ENCODE measurements around the gene DTWD2. TPM values are rescaled to one million over a fixed set of nuclear protein-coding genes. Genes with fewer than 3 reads are reported as not detected.

DTWD2 gene
- total and polyA plus RNA-seq, 2 experiments from 2014 or later = 2.5 to 14.1 TPM

DNA sequence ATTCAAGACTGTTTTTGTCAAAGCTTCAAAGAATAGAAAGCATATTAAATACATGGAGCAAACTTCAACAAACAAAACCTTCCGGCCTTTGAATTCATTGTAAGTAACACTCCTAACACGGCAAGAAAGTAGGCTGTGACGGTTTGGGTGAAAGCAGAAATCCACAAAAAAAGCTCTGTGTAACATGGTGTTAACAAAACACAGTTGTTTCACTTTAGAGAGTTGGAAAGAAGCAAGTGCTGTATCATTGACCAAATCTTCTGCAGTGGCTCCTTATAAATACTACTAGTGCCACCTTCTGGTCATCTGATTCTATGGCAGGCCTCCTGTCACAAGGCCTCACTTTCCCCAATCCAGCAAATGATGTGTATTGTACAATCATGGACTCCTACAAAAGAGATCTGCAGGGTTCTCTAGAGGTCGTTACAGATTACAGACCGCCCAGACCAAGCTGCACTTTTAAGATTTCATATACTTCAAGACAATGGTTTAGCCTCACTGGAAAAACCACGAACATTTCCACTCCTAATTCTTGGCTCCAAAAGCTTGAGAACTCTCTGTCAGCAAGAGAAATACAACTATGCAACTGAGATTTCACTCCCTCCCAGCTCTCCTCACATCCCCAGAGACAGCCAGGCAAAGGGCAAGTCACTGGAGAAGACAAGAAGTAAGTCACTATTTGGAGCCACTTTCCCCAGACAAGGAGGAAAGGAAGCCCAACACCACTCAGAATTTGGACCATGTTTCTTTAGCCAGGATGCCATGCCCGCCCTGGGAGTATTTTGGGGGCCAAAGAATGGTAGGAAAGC, 196.2 kb downstream of the DTWD2 start:
- Histone ChIP-seq H3K9me2 (replicated peaks; ENCODE audit: insufficient read depth) (no peaks in the 10 kb centered on the region), H3K4me2 (peak overlapping the region; percentile 60), H3K36me3 (replicated peaks; ENCODE audit: insufficient read depth, low read depth) (no peaks in the 10 kb centered on the region), H2AFZ (peak overlapping the region; percentile 53), H3K79me2 (no peaks in the 10 kb centered on the region), H3K27ac (peak overlapping the region; percentile 44), H3K4me3 (no peak overlapping the region), H3K9me3 (ENCODE audit: low read depth) (no peaks in the 10 kb centered on the region), H3K27me3 (no peaks in the 10 kb centered on the region), H3K4me1 (ENCODE audit: insufficient read depth) (no peaks in the 10 kb centered on the region), H4K20me1 (ENCODE audit: insufficient read depth, poor library complexity, severe bottlenecking) (no peaks in the 10 kb centered on the region)
- DNase-seq (ENCODE audit: low spot score) = peak; percentile 85
- TF ChIP-seq EZH2 (IDR thresholded peaks at IDR 0.05; ENCODE audit: borderline replicate concordance) = no peak
- no peak for TF ChIP-seq EZH2phosphoT487 (IDR thresholded peaks at IDR 0.05; ENCODE audit: low read depth, severe bottlenecking, unreplicated experiment)
- TF ChIP-seq, protein P1, sequence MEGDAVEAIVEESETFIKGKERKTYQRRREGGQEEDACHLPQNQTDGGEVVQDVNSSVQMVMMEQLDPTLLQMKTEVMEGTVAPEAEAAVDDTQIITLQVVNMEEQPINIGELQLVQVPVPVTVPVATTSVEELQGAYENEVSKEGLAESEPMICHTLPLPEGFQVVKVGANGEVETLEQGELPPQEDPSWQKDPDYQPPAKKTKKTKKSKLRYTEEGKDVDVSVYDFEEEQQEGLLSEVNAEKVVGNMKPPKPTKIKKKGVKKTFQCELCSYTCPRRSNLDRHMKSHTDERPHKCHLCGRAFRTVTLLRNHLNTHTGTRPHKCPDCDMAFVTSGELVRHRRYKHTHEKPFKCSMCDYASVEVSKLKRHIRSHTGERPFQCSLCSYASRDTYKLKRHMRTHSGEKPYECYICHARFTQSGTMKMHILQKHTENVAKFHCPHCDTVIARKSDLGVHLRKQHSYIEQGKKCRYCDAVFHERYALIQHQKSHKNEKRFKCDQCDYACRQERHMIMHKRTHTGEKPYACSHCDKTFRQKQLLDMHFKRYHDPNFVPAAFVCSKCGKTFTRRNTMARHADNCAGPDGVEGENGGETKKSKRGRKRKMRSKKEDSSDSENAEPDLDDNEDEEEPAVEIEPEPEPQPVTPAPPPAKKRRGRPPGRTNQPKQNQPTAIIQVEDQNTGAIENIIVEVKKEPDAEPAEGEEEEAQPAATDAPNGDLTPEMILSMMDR (IDR thresholded peaks at IDR 0.05; ENCODE audit: poor library complexity) = peak; percentile 91
- 37% methylated on average over 7 of the region's 7 CpGs for WGBS (ENCODE audit: low lambda C conversion rate, missing lambda C conversion rate)

DNA sequence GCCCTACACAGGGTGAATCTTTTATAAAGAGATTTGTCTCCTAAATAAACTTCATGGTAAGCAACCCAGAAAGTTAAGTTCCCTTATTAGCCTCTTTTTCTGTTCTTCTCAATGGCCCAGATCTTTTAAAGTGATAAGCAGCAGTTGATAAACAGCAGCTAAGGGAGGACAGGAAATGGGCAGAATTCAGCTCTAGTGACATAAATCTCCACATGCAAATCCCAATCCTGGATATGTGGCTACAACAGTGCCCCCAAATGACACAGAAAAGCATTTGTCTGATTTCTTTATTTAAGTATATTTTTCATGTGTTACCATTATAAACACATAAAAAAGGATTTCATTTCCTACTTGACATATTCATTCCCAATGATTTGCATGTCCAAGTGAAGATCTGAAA, 199.0 kb downstream of the DTWD2 start:
- no peak overlapping the region for H3K27ac ChIP-seq
- no peak overlapping the region for H3K4me3 ChIP-seq
- no peaks in the 10 kb centered on the region for H3K4me1 ChIP-seq (ENCODE audit: insufficient read depth)
- H3K9me3 ChIP-seq (ENCODE audit: low read depth) = no peaks in the 10 kb centered on the region
- H3K79me2 ChIP-seq = no peaks in the 10 kb centered on the region
- H3K27me3 ChIP-seq = no peaks in the 10 kb centered on the region
- no peaks in the 10 kb centered on the region for H3K36me3 ChIP-seq (replicated peaks; ENCODE audit: insufficient read depth, low read depth)
- DNase-seq (ENCODE audit: low spot score) = no peak
- no peak overlapping the region for H3K4me2 ChIP-seq
- no peak for TF ChIP-seq EZH2 (IDR thresholded peaks at IDR 0.05; ENCODE audit: borderline replicate concordance)
- no peak for TF ChIP-seq EZH2phosphoT487 (IDR thresholded peaks at IDR 0.05; ENCODE audit: low read depth, severe bottlenecking, unreplicated experiment)
- TF ChIP-seq, protein P1 (IDR thresholded peaks at IDR 0.05; ENCODE audit: poor library complexity) = no peak
- H2AFZ ChIP-seq = no peak overlapping the region
- no peaks in the 10 kb centered on the region for H4K20me1 ChIP-seq (ENCODE audit: insufficient read depth, poor library complexity, severe bottlenecking)
- no peaks in the 10 kb centered on the region for H3K9me2 ChIP-seq (replicated peaks; ENCODE audit: insufficient read depth)

DNA sequence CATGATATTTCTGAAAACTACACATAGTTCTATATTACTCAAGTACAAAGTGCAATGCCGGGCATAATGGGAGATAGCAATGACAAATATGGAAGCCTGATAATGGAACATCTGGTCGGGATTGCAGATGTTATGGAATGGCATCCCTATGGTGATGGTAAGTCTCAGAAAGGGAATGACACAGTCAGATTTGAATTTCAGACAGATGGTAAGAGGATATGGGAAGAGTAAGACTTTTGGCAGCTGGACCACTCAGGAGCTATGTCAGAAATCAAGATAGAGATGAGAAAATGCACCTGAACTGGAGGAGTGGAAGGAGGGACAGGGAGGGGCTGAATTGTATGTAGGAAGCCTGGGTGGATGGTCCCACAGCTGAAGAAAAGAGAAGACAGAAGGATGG, 200.0 kb downstream of the DTWD2 start:
- H3K27ac ChIP-seq = no peak overlapping the region
- no peak overlapping the region for H3K4me2 ChIP-seq
- no peaks in the 10 kb centered on the region for H3K4me1 ChIP-seq (ENCODE audit: insufficient read depth)
- no peaks in the 10 kb centered on the region for H3K36me3 ChIP-seq (replicated peaks; ENCODE audit: insufficient read depth, low read depth)
- no peaks in the 10 kb centered on the region for H3K9me2 ChIP-seq (replicated peaks; ENCODE audit: insufficient read depth)
- TF ChIP-seq EZH2 (IDR thresholded peaks at IDR 0.05; ENCODE audit: borderline replicate concordance) = no peak
- TF ChIP-seq EZH2phosphoT487 (IDR thresholded peaks at IDR 0.05; ENCODE audit: low read depth, severe bottlenecking, unreplicated experiment) = no peak
- TF ChIP-seq, protein P1 (IDR thresholded peaks at IDR 0.05; ENCODE audit: poor library complexity) = no peak
- 89% methylated on average over 2 of the region's 2 CpGs for WGBS (ENCODE audit: low lambda C conversion rate, missing lambda C conversion rate)
- H3K4me3 ChIP-seq = no peak overlapping the region
- no peaks in the 10 kb centered on the region for H3K9me3 ChIP-seq (ENCODE audit: low read depth)
- no peaks in the 10 kb centered on the region for H3K27me3 ChIP-seq
- H3K79me2 ChIP-seq = no peaks in the 10 kb centered on the region
- no peak for DNase-seq (ENCODE audit: low spot score)
- no peak overlapping the region for H2AFZ ChIP-seq
- no peaks in the 10 kb centered on the region for H4K20me1 ChIP-seq (ENCODE audit: insufficient read depth, poor library complexity, severe bottlenecking)

Small RNA genes lying within 50 kb of the gene (microRNA-seq; reads per million reads assigned to microRNA genes)
- not detected for gene MIR1244-2

Small RNA genes lying within 50 kb of the gene (small RNA-seq; reads per million reads assigned to genes)
- gene RNU6-373P = not detected

Other genes starting within 250 kb of the DTWD2 start
- gene DMXL1, start 82.5 kb upstream of the DTWD2 start, total RNA-seq = 46.1 and 54.6 TPM in 2 replicates
- gene DMXL1, start 82.5 kb upstream of the DTWD2 start, polyA plus RNA-seq = 13.3 and 17.3 TPM in 2 replicates

Measured in hepatocyte (in vitro differentiated cells).